Measurements from ENCODE around the gene RASGEF1C.
"Not testable (repeated sequence)": the region's sequence is repeated elsewhere in the genome, so short reads cannot be mapped to it uniquely, and the experiment has no call there.

Gene RASGEF1C

DNA sequence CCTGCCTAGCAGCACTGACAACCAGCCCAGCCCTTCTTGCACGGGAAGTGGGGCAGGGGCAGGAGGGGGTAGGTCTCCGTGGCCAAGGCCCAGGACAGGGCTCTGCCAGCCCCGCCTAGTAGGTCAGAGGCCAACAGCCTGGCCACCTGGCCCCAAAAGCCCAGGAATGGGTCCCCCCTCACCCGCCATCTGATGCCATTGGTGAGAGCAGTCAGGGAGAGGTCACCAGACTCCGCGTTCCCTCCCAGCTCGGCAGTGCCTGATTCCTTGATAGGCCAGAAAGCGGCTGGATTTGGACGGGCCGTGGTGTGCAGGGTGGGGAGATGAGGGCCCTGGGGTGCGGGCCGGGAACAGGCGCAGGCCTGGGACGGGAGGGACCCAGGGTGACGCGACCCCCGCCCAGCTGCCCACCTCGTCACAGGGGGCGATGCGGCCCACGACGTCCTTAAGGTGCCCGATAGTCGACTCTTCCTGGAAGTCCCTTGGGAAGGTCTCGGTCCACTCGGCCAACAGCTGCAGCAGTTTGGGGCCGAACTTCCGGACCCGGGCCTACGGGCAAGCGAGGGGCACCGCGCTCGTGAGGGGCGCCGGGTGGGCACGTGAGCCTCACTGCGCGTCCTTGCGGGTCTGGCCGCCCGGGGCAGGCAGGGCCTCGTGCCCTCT is 72.9 kb downstream of the RASGEF1C start:
- DNase-seq (ENCODE audit: low spot score): no peak

GRCh38 chr5:180135128-180135955 is 73.7 kb downstream of the RASGEF1C start:
- DNase-seq (ENCODE audit: low spot score): peak; percentile 42

- DNase-seq (ENCODE audit: low spot score): no peak
Observed at GRCh38 chr5:180133971-180134508, 75.0 kb downstream of the RASGEF1C start.

- no peak for DNase-seq (ENCODE audit: low spot score)
Observed at GRCh38 chr5:180133551-180133950, 75.5 kb downstream of the RASGEF1C start.

DNA sequence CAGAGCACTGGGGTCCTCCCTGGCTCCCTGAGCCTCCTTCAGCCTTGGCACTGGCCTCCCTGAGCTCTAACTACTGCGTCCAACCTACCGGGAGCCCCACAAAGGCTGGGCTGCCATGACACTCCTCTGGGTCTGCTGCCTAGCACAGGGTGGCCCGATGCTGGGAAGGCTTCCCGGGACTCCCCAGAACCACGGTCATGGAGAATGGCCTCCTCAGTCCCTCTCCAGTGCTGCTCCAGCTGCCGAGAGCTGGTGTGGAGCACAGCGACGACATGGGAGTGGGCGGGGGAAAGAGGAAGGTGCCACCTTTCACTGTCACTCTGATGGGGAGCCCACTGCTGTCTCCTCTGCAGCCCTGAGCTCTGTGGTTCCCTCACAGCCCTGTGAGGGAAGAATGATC is 76.0 kb downstream of the RASGEF1C start:
- DNase-seq (ENCODE audit: low spot score): no peak

DNA sequence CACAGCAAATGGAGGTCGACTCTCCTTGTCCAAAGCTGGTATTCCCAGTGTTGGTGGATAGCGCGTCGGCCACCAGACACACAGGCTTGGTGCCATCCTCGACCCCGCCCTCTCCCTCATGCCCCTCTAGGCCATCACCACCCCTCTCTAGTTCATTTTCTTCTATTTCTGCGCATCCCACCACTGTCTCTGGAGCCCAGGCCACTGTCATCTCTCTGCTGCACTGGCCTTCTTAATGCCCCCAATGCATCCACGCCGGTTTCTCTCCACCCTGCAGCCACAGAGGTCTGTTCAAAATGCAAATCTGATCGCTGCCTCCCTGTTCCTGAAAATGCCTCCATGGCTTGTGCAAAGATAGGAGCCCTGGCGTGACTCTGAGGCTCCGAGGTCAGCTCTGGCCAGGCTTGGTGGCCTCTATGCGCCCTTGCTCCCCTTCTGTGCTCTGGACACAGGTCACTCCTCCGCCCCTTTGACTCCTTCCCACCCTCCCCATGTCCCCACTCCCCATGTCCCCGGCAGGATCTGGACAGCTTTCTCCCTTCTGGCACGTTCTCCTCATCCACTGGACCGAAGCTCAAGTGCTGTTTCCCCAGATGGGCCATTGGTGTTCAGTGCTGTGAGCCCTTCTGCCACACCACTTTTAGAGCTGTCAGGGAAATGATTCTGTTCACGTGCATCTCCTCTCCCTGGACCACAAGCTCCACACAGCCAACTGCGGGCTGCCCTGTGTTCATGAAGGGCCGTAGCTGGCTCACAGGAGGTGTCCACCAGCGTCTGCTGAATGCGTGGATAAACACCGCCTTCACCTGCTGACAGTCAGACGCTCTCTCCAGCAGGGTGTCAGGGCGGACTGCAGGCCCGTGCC is 77.9 kb downstream of the RASGEF1C start:
- no peak for DNase-seq (ENCODE audit: low spot score)

GRCh38 chr5:180130291-180130869 is 78.6 kb downstream of the RASGEF1C start:
- no peak for DNase-seq (ENCODE audit: low spot score)

DNA sequence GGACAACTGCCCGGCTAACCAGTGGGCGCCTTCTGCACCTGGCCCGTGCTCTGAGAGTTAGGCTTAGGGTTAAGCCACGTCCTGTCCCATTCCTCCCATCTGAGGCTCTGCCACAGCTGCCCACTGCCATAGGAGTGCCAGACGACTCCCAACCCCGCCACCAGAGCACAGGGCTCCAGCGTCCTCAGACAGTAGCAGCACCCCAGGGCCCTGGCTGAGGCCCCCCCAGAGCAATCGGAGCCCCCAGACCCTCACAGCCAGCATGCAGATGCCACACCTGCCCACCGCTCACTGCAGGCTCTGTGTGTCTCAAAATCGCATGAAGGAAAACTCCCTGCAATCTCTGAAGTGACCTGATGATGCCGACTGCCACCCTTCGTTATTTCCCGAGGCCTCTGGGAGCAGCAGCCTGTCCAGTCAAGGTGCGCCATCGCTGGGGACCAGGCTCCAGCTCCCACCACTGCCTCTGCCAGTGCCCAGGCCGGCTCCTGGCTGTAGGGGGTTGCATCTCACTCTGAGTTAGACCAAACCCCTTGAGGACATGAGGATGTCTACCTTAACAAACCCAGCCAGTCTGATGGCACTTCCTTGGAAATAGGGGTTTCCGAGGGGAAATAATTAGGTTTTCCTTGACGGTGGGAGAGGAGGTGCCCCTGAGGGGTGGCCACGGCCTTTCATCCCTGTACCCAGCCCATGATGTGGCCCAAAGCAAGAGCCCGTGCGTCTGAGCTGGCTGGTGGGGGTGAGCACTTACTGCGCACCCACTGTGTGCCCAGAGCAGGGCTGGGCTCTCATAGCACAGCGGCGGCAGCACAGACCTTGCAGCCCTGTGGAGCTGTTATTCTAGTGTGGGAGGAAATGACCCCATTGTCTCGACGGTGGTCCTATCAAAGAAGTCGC is 79.5 kb downstream of the RASGEF1C start:
- no peak for DNase-seq (ENCODE audit: low spot score)

- DNase-seq (ENCODE audit: low spot score): no peak
Observed at GRCh38 chr5:180128671-180129261, 80.2 kb downstream of the RASGEF1C start.

- DNase-seq (ENCODE audit: low spot score): no peak
Observed at GRCh38 chr5:180127682-180128670, 81.0 kb downstream of the RASGEF1C start.

DNA sequence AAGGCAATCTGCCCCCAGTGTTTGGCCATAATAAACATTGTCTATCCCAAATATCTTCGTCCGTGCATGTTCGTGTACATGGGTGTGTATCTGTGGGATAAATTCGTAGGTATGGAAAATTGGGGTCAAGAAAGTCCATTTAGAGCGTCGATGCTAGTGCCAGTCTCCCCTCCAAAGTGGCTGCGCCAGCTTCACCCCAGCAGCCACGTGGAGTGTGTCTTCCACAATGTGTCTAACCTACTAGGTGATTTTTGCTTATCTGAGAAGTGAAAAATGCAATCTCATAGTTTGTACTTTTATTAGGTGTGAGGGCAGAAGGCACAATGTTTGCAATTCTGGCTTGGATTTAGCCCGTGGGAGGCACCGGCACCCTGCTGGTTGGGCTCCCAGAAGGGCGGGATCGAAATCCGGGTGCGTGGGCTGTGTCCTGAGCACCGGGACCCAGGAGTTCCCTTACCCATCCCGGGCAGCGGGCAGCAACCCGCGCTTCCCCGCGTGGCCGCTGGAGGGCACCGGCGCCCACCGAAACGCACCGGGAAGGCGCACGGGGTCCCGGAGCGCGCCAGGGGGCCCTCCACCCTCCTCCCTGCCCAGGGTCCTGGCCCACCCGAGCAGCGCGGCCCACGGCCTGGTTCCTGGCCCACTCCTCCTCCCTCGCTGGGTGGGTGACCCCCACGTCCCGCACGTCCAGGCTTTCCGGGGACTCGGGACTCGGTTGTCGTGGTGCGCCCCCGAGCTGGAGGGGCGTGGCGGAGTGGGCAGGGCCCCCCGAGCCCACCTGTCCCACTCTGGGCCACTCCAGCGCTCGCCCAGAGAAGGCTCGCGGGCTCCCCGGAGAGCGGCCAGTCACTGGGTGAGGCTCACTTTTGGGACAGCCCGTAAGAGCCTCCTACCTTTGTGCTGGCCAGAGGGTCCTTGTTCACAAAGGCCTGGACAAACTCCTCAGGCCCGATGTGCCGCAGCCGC is 82.0 kb downstream of the RASGEF1C start:
- peak; percentile 29 for DNase-seq (ENCODE audit: low spot score)

- not testable (repeated sequence) for DNase-seq (ENCODE audit: low spot score)
Observed at GRCh38 chr5:180126156-180126555, 82.9 kb downstream of the RASGEF1C start.

GRCh38 chr5:180124662-180125061 is 84.3 kb downstream of the RASGEF1C start:
- DNase-seq (ENCODE audit: low spot score): not testable (repeated sequence)

DNA sequence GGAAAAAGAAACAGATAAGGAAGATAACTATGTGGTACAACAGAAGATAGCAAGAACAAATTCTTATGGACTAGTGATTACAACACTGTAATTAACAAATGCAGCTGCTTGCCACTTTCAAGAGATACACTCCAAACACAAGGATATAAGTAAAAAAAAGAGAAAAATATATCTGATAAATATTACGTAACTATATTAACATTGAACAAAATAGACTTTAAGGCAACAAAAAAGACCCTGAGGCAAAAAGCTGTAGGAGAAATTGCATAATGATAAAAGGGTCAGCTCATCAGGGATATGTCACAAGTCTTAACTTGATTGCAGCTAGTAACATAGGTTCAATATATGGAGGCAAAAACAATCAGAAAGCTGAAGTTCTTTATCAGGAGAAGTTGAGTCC is 86.1 kb downstream of the RASGEF1C start:
- no peak for DNase-seq (ENCODE audit: low spot score)

GRCh38 chr5:180121826-180122413 is 87.1 kb downstream of the RASGEF1C start:
- no peak for DNase-seq (ENCODE audit: low spot score)

GRCh38 chr5:180120237-180121101 is 88.5 kb downstream of the RASGEF1C start:
- no peak for DNase-seq (ENCODE audit: low spot score)

DNA sequence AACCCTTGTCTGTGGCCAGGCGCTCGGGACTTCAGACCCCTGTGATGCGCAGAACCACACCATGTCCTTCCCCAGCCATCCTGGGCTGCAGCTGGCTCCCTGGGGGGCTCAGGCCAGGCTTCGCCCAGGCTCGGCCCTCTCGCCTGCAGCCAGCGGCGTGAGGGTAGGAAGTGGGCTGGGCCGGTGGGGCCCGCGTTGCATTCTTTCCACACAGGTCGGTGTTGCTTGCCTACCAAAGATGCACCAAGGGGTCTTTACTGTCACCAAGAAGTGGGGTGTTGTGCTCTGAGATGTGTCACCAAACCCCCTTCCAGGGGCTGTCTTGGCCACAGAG is 89.1 kb downstream of the RASGEF1C start:
- DNase-seq (ENCODE audit: low spot score): no peak
